Lung microvascular endothelial cell (primary cell): ENCODE measurements around the gene CPNE7. TPM values are rescaled to one million over a fixed set of nuclear protein-coding genes. Genes with fewer than 3 reads are reported as not detected.
"Not testable (repeated sequence)": the region's sequence is repeated elsewhere in the genome, so short reads cannot be mapped to it uniquely, and the experiment has no call there.

Experiments used
- DNase-seq, 2 donors: peaks; one replicate each; pipeline versions ENCODE4 v3.0.0 to v3.0.0-alpha.2; 2010; ENCODE audit warnings: low read depth in 2 of 2
- total RNA-seq: library from RNA; depleted of rRNA; stranded (reverse); fragments of >200 nt; gene quantifications from 2 replicates; pipeline ENCODE4 v1.2.1, GENCODE V29; 2014

CPNE7 gene
- total RNA-seq, 1 donor from 2014 or later: 1.2 TPM

DNA sequence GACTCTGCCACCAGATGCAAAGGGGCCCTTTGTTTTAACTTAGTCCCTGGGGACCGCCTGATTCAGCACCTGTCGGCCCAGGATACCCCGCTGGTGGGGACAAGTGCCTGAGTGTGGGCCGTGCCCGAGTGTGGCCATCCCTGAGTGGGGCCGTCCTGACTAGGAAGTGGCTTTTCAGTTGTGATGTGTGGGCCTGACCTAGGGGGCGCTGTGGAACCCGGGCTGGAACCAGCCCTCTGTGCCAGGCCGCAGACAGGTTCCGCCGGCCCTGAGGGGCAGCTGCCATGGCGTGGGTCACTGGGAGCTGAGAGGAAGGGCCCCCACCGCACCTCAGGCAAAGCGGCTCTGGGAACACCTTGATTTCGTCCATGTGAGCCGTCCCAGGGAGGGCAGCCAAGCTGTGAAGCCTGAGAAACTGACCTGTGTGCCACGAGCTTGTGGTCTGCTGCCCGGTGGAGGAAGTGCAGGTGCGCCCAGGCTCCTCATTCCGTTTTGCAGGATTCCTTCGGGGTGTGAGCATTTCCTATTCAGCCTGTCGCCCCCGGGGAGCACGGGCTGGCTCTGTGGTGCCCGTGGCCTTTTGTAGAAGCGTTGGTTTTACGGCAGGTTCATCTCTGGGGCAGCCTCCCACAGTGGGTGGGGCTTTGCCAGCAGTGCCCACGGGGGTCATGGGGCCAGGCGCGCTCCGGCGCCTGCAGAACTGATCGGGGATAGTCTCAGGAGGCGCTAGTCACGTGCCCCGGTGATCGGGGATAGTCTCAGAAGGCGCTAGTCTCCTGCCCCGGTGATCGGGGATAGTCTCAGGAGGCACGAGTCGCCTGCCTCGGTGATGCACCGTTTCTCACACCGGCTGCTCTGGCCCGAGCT is 9.8 kb upstream of the CPNE7 start:
- DNase-seq: peak; percentile 32 to 61

DNA sequence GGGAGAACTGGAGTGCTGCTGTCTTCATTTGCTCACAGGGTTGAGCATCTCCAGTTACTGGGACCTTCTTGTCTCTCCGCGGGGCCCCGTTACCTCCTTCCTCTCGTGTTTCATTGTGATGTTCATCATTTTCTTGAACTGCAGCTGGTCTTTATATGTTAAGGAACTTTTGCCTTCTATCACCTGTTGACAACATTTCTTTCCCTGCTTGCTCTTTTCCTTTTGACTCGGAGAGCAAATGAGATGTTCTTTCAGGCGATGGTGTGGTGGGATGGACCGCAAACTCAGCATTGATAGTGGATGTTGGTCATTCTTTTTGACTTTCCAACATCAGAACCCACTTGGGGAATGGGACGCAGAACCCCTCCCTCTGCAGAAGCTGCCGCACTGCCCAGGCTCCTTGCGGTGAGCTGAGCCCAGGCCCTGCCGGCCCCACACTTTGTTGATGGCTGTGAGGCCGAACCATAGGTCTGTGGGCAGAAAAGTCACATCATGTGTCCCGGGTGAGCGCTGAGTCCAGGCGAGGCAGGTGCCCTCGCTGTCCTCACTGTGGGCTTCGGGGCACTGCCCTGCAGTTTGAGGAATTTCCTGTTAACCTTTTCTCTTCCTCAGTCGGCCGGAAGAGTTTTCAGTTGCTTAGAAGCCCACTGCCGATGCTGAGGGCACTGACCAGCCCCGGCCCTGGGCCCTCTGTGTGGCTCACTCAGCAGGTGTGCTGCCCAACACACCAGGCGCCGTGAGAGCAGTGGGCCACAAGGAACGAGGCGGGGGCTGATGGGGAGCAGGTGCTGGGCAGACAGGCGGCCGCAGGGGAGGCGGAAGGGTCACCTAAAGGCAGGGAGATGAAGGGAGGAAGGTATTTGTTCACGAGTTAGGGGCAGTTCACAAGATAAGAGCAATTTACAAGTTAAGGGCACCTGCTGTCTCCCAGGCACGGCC is 7.6 kb upstream of the CPNE7 start:
- DNase-seq: no peak

DNA sequence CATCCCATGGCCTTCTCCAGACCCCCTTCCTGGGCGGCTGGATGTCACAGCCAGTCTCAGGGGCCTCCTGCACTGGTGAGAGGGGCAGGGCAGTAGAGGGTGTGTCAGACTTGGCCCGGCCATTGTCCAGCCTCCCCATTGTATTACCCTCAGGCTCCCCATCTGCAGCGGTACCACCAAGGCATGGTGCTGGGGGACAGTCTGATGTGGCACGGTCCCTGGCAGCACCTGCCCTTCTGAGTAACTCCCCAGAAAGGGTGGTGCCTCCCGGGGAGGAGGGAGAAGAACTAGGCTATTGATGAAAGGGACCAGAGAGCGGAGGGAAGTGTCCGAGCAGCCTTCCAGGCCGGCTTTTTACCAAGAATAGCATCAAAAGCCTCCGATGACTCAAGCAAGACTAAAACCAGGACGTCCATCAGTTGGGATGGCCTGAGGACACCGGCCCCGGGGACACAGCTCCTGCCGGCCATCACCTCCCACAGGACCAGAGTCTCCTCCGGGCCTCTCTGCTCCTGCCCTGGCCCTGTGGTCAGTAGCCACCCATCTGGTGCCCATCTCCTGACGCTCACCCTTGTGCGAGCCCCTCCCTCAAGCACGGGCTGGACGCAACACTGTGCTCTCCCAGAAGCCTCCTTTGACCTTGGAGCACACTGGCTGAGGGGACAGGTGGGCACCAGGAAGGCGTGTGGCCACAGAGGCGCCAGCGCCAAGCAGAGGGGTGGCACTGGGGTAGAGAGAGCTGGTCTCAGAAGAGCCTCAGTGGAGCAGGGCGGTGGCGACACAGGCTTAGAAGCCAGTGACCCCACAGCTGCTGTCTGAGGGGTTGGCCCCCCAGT is 5.8 kb upstream of the CPNE7 start:
- DNase-seq: no peak

DNA sequence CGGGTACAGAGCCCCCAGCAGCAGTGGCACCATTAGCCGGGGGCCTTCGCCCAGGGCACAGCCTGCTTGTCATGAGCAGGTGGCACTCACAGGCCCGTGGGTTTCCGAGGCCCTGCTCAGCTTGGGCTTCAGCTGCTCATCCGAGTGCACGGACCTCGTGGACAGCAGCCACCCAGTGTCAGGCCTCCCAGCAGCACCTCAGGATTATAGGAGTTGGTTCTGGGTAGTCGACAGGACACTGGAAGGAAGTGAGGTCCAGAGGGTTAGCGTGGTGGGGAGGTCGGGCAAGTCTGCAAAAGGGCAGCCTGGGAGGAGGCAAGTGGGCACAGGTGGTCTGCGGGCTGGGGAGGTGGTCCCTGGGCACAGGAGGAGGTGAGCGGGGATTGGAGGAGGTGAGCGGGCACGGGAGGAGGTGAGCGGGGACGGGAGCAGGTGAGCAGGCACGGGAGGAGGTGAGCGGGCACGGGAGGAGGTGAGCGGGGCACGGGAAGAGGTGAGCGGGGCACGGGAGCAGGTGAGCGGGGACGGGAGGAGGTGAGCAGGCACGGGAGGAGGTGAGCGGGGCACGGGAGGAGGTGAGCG is 5.1 kb upstream of the CPNE7 start:
- DNase-seq: no peak

DNA sequence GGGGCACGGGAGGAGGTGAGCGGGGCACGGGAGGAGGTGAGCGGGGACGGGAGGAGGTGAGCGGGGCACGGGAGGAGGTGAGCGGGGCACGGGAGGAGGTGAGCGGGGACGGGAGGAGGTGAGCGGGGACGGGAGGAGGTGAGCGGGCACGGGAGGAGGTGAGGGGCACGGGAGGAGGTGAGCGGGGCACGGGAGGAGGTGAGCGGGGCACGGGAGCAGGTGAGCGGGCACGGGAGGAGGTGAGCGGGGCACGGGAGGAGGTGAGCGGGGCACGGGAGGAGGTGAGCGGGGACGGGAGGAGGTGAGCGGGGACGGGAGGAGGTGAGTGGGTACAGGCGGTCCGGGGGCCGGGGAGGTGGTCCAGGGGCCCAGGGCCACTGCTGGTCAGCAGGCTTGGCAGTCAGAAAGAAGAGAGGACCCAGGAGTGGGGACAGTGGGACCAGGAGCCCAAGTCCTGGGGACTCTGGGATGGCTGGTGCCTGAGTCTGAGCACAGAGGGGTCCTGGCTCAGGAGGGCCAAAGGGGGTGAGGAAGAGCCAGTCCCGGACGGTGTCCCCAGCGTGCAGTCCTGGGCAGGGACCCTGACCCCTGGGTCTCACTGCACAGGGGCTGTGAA is 4.5 kb upstream of the CPNE7 start:
- not testable (repeated sequence) for DNase-seq

DNA sequence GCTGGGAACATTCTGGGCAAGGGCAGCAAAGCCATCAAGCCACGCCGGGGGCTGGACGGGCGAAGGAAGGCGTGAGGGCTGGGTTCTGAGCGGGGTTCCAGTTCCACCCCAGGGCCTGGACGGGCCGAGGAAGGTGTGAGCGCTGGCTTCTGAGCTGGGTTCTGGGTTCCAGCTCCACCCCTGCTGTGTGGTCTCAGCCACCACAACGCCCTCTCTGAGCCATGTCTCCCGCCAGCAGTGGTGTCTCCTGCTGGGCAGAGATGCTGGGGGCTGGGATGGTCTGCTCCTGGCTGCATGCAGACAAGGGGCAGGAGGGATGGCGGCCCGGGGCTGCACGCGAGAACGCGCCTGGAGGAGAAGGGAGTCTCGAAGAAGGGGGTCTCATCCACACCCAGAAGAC is 3.9 kb upstream of the CPNE7 start:
- DNase-seq: no peak

DNA sequence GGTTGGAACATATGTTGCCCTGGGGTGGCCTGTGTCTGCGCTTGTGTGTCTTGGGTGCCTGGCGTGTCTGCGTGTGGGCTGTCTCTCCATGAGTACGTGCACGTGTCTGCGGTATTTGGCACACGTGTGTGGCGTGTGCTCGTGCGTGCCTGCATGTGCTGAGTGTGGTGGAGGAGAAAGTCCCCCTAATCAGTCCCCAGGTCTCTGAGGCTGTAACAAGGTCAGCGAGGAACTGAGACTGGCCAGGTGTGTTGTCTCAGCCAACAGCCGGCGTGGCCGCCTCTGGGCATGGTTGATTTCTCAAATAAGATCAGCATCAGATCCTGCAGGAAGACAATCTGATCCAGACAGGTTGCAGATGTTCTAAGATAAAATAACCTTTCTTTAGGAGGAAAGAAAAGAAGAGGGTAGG is 3.5 kb upstream of the CPNE7 start:
- no peak for DNase-seq

DNA sequence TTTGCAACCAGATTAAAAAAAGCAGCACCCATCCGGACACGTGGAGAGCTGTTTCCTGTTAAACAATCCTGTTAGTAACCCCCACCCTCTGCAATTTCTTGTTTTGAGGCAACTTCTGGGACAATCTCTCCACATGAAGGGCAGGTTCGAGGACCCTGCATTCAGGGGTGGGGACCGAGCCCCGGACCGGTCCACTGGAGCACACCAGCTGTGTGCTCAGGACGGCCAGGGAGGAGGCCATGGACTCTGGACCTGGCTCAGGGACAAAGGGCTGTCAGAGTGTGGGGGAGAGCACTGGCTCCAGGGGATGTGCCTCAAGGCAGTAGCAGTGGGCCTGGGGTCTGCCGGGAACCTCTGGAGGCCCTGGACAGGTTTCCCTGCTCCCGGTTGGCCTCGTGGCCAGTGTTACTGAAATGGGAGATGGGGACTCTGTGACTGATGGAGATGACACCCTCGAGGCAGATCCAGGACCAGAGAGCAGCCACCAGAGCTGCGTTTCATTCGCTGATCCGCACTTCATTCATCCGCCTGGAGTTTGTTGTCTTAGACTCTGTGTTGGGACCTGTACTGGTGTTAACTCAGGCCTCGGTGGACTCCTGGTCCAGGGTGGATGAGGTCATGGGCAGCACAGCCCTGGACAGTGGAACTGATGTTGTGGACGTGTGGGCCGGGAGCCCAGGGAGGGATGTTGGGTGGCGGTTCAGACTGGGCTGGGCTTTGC is 2.9 kb upstream of the CPNE7 start:
- no peak for DNase-seq

DNA sequence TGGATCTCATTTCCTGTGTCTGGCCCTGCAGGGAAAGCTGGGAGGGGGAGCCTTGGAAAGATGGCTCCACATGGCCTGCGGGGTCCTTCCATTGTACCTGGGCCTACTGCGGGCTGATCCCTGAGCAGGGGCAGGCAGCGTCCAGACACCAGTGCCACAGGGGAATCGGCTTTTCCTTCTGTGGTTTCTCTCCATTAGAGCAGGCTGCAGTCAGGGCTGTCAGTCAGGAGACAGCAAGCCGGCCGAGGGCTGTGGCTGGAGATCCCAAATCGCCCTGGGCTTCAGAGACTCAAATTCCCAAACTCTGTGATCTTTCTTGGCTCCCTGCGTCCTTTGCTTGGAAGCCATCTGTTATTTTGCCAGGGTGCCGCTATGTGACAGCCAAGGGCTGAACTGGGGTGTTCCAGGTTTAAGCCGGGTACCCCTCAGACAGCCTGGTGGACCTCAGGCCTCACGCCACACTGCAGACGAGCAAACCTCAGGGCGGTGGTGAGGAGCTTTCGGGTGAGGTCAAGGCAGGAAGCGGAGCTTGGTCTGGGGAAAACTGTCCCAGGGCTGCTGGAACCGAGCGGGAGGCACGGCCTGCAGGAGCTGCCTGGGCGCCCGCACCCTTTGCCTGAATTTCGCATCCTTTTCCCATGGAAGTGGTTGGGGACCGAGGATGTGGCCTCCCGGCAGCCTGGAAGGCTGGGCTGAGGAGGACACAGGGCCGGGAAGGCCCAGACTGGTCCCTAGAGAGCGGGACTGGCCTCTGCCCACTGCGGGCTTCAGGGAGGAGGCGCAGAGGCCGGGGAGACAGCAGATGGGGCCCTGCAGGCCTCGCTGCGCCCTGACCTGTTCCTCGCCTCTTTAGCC is 1.5 kb upstream of the CPNE7 start:
- no peak for DNase-seq

DNA sequence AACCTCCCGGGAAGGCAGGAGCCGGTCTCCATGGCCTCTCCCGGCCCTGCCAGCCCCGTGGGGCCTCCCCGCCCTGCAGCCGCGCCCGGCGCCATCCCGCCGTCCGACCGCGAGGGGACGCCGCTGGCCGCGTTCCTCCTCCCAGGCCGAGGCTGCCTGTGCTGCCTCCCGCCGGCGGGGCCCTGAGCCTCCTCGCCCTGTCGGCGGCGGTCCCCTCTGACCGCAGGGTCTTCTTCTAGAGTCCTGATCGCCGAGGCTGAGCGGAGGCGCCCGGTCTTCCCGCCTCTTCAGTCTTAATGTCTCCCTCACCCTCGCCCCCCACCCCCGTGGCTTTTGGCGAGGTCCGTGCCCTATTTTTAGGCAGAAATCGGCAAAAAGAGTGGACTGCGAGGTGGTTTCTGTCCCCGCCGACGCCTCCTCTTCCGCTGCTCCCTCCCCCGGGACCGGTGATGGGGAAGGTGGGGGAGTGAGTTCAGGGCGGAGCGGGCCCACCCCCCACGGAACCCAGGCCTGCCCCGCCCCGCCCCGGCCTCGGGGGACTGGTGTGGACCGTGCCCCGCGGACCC is 794 bp upstream of the CPNE7 start:
- DNase-seq: peak; percentile 79 to 84

DNA sequence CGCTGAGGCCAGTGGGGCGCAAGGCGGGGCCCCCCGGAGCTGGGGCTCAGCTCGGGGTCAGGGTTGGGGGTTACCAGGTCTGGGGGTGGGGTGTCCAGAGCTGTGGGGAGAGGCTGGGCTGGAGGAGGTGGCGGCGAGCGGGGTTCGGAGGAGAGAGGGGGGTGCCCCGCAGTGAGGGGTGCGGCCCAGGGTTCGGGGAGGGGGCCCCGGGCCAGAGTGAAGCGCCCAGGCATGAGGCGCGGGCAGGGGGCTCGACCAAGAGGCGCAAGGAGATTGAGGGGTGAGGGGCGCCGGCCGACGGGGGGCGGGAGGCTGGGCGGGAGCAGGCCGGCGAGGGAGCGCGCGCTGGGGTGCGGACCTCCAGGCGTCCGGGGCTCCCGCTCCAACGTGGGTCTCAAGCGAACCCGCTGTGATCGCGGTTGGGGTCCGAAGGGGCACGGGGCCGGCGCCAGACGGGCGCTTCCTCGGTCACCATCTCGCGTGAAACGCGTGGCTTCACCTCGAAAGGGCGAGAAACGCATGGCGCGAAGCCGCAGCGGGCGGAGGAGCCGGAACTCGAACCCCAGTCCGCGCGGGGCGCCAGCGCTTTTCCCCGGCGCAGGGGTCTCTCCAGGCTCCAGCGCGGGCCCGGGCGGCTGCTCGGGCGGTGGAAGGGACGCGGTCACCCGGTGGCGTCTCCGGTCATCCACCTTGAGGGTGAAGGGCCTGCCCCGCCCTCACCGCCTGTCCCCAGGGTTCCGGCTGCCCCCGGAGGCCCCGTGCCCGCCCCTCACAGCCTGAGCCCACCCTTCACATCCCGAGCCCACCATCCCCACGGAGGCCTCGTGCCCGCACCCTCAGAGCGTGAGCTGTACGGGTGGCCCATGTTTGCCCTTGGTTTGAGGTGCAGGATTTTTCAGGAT is 846 bp downstream of the CPNE7 start:
- no peak for DNase-seq

DNA sequence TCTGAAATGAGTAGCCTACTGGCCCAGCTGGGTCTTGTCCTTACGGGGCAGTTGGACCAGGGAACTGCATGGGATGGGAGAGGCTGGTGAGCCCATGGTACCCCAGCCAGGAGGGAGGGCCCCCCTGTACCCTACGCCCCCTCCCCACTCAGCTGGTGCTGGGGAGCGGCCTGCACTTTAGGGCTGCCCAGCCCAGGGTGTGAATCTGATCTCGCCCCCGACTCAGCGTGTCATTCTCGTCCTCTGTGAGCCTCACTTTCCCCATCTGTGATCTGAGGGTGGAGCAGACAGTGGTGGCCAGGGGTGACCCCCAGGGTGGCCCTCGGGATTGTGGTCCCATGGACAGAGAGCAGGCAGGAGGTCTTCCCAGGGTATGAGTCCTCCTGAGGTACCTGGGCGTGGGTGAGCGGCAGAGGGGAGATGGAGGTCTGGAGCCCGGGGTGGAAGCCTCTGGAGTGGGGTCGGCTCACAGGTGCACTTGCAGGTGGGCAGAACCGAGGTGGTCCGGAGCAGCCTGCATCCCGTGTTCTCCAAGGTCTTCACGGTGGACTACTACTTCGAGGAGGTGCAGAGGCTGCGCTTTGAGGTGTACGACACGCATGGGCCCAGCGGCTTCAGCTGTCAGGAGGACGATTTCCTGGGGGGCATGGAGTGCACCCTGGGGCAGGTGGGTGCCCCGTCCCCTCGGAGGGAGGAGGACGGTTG is 1.6 kb downstream of the CPNE7 start:
- no peak for DNase-seq

DNA sequence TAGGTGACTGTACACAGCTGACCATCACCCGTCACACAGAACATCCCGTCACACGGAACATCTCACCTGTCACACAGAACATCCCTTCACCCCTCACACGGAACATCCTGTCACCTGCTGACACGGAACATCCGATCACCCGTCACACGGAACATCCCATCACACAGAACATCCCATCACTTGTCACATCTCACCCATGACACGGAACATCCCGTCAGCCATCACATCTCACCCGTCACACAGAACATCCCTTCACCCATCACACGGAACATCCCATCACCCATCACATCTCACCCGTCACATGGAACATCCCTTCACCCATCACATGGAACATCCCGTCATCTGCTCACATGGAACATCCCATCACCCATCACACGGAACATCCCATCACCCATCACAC is 3.8 kb downstream of the CPNE7 start:
- no peak for DNase-seq

DNA sequence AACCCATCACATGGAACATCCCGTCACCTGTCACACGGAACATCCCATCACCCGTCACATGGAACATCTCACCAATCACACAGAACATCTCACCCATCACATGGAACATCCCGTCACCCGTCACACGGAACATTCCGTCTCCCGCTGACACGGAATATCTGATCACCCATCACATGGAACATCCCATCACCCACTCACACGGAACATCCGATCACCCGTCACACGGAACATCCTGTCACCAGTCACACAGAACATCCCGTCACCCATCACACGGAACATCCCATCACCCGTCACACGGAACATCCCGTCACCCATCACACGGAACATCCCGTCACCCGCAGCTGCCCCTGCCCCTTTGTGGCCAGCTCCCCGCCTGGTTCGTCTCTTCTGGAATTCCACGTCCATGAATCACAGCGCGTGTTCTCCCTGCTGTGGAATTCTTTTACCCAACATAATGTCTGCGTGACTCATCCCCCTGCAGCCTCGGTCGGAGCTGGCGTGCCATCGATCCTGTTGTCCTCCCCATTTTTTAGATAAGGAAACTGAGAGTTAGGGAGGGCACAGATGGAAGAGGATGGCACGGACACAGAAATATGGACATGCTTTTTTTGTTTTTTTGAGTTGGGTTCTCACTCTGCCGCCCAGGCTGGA is 5.6 kb downstream of the CPNE7 start:
- DNase-seq: peak; percentile 94 to 96

DNA sequence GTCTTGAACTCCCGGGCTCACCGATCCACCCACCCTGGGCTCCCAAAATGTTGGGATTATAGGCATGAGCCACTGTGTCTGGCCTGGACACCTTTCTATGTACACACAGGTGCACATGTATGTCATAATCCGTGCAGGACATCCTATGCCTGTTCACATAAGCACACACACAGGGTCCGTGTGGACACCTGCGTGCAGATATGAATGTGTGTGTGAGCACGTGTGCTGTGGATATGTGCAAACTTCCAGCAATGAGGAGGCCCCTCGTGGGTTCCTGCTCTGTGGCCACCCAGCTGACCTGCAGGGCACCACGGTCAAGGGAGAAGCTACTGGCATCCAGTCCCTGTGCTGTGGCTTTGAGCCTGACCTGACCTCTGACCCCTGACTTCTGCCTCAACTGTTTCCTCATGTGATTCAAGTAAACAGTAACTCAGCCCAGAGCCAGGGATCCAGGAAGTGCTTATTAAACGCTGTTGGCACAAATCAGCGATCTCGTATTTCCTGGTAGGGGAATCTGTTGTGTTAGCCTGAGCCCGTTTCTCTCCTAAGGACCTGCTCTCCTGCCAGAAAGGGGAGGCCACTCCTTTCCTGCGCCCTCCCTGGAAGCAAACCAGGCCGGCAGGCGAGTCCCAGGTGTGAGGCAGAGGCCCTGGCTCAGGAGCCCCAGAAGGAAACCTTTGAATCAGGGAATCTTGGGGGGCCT is 6.5 kb downstream of the CPNE7 start:
- DNase-seq: peak; percentile 90 to 94
